HepG2 (cell line): ENCODE results near the gene FGF19. TPM values are rescaled to one million over a fixed set of nuclear protein-coding genes. Genes with fewer than 3 reads are reported as not detected.

Experiments
- ATAC-seq: fragments of 200-7000 bp; cut with Tn5 transposase; 3 replicates; pipeline ENCODE4 v1.9.1; 2020; ENCODE audit warnings: mild to moderate bottlenecking, moderate library complexity
- BruUV-seq: library from RNA; stranded (reverse); fragments of 400-500 nt; replicated peaks from 2 replicates; lab custom pipeline; 2021; lab: Mats Ljungman, UMichigan
- CTCF ChIA-PET: fragments of 300-600 bp; formaldehyde crosslinking; extraction: SDS; loops from one replicate; lab custom pipeline; 2021; ENCODE audit warnings: low total read pairs, inconsistent platforms, low intra/inter-chr PET ratio; lab: Yijun Ruan, JAX
- POLR2A ChIA-PET: fragments of 350-600 bp; sonication (Branson Sonifier 250); formaldehyde crosslinking; loops from one replicate; lab custom pipeline; 2020; ENCODE audit warnings: antibody characterized with exemption, inconsistent platforms; lab: Yijun Ruan, JAX
- DNase-seq: peaks from one replicate; pipeline ENCODE4 v3.0.0-alpha.2; 2015; ENCODE audit warnings: low spot score
- FAIRE-seq: peaks from 3 replicates; lab custom pipeline; 2011; peaks lifted over from hg19 to GRCh38; lab: Jason Lieb, UNC
- H2AFZ ChIP-seq: one replicate; pipeline ENCODE4 v1.6.1; 2011; ENCODE audit warnings: low read length, inconsistent platforms
- H3K27ac ChIP-seq: fragments of 300-600 bp; 3 replicates; pipeline ENCODE4 v1.8.0; 2011; ENCODE audit warnings: mixed run types, mild to moderate bottlenecking, mixed read lengths, low read length, inconsistent platforms; ENCODE audit not compliant: insufficient read depth; ENCODE audit errors: extremely low read length
- H3K27me3 ChIP-seq, 2 experiments: fragments of 200-600 bp in 1 of 2; 2 replicates in 1 of 2; 3 replicates in 1 of 2; pipeline versions ENCODE4 v1.6.0 to v1.8.0; 2011; ENCODE audit warnings: low read length in 2 of 2, mild to moderate bottlenecking in 2 of 2, moderate library complexity in 2 of 2, inconsistent platforms in 1 of 2; ENCODE audit not compliant: insufficient read depth in 2 of 2, control insufficient read depth in 1 of 2
- H3K36me3 ChIP-seq, 2 experiments: fragments of 200-600 bp in 1 of 2; replicated peaks in 1 of 2; 2 replicates in 1 of 2; 3 replicates in 1 of 2; pipeline versions ENCODE4 v1.5.1 to v1.8.0; 2011; ENCODE audit warnings: low read length in 2 of 2, inconsistent platforms in 1 of 2; ENCODE audit not compliant: insufficient read depth in 2 of 2, control insufficient read depth in 1 of 2
- H3K4me1 ChIP-seq: 2 replicates; pipeline ENCODE4 v1.5.1; 2012; ENCODE audit warnings: low read length, inconsistent platforms; ENCODE audit not compliant: insufficient read depth
- H3K4me2 ChIP-seq: 2 replicates; pipeline ENCODE4 v1.6.0; 2011; ENCODE audit warnings: low read depth, low read length, inconsistent platforms
- H3K4me3 ChIP-seq, 3 experiments: fragments of 200-600 bp in 1 of 3; sonication (generic), shearing (Covaris generic) in 1 of 3; replicated peaks in 1 of 3; 2 replicates each; pipeline ENCODE4 v1.5.1; 2011 to 2016; ENCODE audit warnings: low read length in 3 of 3, inconsistent platforms in 2 of 3, low read depth in 2 of 3, mild to moderate bottlenecking in 2 of 3, control low read depth in 1 of 3, mixed read lengths in 1 of 3; ENCODE audit not compliant: insufficient read depth in 1 of 3
- H3K79me2 ChIP-seq: one replicate; pipeline ENCODE4 v1.6.1; 2011; ENCODE audit warnings: low read length, inconsistent platforms; ENCODE audit not compliant: insufficient read depth
- H3K9ac ChIP-seq: 2 replicates; pipeline ENCODE4 v1.6.0; 2011; ENCODE audit warnings: mild to moderate bottlenecking, low read depth, low read length, inconsistent platforms; ENCODE audit not compliant: insufficient read depth
- H3K9me3 ChIP-seq: 2 replicates; pipeline ENCODE4 v1.5.1; 2012; ENCODE audit warnings: mild to moderate bottlenecking, low read length
- H4K20me1 ChIP-seq: 2 replicates; pipeline ENCODE4 v1.6.0; 2011; ENCODE audit warnings: inconsistent platforms, mild to moderate bottlenecking, low read length, moderate library complexity; ENCODE audit not compliant: insufficient read depth
- AGO2 ChIP-seq: fragments of 200-400 bp; formaldehyde crosslinking; optimal IDR thresholded peaks from 2 replicates; pipeline ENCODE3; 2017; ENCODE audit warnings: mild to moderate bottlenecking, low read depth, low read length, moderate library complexity
- AHR ChIP-seq: IDR thresholded peaks from 2 replicates; pipeline ENCODE4 v1.6.1; 2018; ENCODE audit warnings: missing genetic modification reagents, missing compliant biosample characterization
- CBX5 ChIP-seq: sonication (generic); formaldehyde crosslinking; IDR thresholded peaks from 2 replicates; pipeline ENCODE4 v1.4.0; 2020; ENCODE audit warnings: missing genetic modification reagents, borderline replicate concordance
- CSRNP2 ChIP-seq: sonication (generic); formaldehyde crosslinking; conservative IDR thresholded peaks from 2 replicates; pipeline ENCODE4 v1.8.0; 2022; ENCODE audit warnings: low read depth, missing genetic modification reagents
- GTF2F1 ChIP-seq: fragments of 150-350 bp; IDR thresholded peaks from 2 replicates; pipeline ENCODE4 v1.6.1; 2014; ENCODE audit warnings: low read length
- MTF2 ChIP-seq: sonication (generic); formaldehyde crosslinking; IDR thresholded peaks from 2 replicates; pipeline ENCODE4 v1.5.0; 2020; ENCODE audit warnings: missing genetic modification reagents, borderline replicate concordance
- NFE2L2 ChIP-seq: fragments of 150-350 bp; IDR thresholded peaks from 2 replicates; pipeline ENCODE4 v1.6.1; 2014; ENCODE audit warnings: low read length
- PRDM4 ChIP-seq: sonication (generic); formaldehyde crosslinking; IDR thresholded peaks from 2 replicates; pipeline ENCODE4 v1.9.0; 2021; ENCODE audit warnings: missing genetic modification reagents, borderline replicate concordance
- RAD51 ChIP-seq: fragments of 450-650 bp; IDR thresholded peaks from 2 replicates; pipeline ENCODE4 v1.6.1; 2016; ENCODE audit warnings: borderline replicate concordance
- REPIN1 ChIP-seq: sonication (generic); formaldehyde crosslinking; IDR thresholded peaks from 2 replicates; pipeline ENCODE4 v1.8.0; 2022; ENCODE audit warnings: missing genetic modification reagents, low read depth, mild to moderate bottlenecking, borderline replicate concordance
- TOE1 ChIP-seq: sonication (generic); formaldehyde crosslinking; IDR thresholded peaks from 2 replicates; pipeline ENCODE4 v1.4.0; 2020; ENCODE audit warnings: mild to moderate bottlenecking, missing genetic modification reagents
- WIZ ChIP-seq: sonication (generic); formaldehyde crosslinking; IDR thresholded peaks from 2 replicates; pipeline ENCODE4 v1.5.1; 2020; ENCODE audit warnings: mild to moderate bottlenecking, missing genetic modification reagents
- ZNF547 ChIP-seq: sonication (generic); formaldehyde crosslinking; IDR thresholded peaks from 2 replicates; pipeline ENCODE4 v1.5.1; 2020; ENCODE audit warnings: mild to moderate bottlenecking, missing genetic modification reagents
- ZNF577 ChIP-seq: sonication (generic); formaldehyde crosslinking; IDR thresholded peaks from 2 replicates; pipeline ENCODE4 v1.4.0; 2020; ENCODE audit warnings: mild to moderate bottlenecking, low read depth, missing genetic modification reagents, borderline replicate concordance
- ZNF619 ChIP-seq: sonication (generic); formaldehyde crosslinking; IDR thresholded peaks from 2 replicates; pipeline ENCODE4 v1.4.0; 2020; ENCODE audit warnings: mild to moderate bottlenecking, missing genetic modification reagents
- ZNF770 ChIP-seq: sonication (generic); formaldehyde crosslinking; IDR thresholded peaks from 2 replicates; pipeline ENCODE4 v1.5.0; 2020; ENCODE audit warnings: mild to moderate bottlenecking, missing genetic modification reagents
- WGBS: methylation state at CpG from one replicate; pipeline ENCODE4 v1.1.6; 2017; ENCODE audit warnings: low lambda C conversion rate; 5-methylcytosine and 5-hydroxymethylcytosine counted together
- in situ Hi-C: cut with HindIII; loops from 2 replicates; pipeline ENCODE4 v1.10.0; 2017; ENCODE audit warnings: low pct_unique_long_range_greater_than_20kb; ENCODE audit not compliant: extremely low pct_ligation_motif_present
- intact Hi-C: fragments of 100-400 bp; cut with micrococcal nuclease; formaldehyde crosslinking; loops from one replicate; pipeline ENCODE4 v1.10.0; 2022; ENCODE audit not compliant: unreplicated experiment
- polyA plus RNA-seq, 8 experiments: library from polyadenylated mRNA; depleted of rRNA in 3 of 8; stranded (reverse) in 7 of 8; unstranded in 1 of 8; fragments of >200 nt; fragmentation: Illumina TruSeq in 4 of 8; extraction: Trizol in 4 of 8; gene quantifications; 2 replicates each; pipeline versions ENCODE4 v1.2.1 to v1.2.3, GENCODE V29; 2011 to 2016; ENCODE audit warnings: low read depth in 4 of 8, missing spikeins in 1 of 8, mixed read lengths in 1 of 8; ENCODE audit not compliant: insufficient read depth in 1 of 8
- total RNA-seq, 5 experiments: library from RNA; depleted of rRNA; stranded (reverse); fragments of >200 nt; fragmentation: Illumina TruSeq; extraction: Trizol; gene quantifications; 2 replicates each; pipeline ENCODE4 v1.2.3, GENCODE V29; 2016; ENCODE audit warnings: low read depth in 1 of 5
- TF ChIP-seq, protein P1 (sequence below): IDR thresholded peaks from 2 replicates; pipeline ENCODE4 v1.6.1; 2016; ENCODE audit warnings: missing biosample characterization, missing genetic modification reagents, low read depth

The FGF19 gene
- total and polyA plus RNA-seq, 2 of the 13 experiments (the other 11 are each of a cell fraction or from before 2014, with no cell fraction given), result 0.07 TPM; not detected in 1

DNA sequence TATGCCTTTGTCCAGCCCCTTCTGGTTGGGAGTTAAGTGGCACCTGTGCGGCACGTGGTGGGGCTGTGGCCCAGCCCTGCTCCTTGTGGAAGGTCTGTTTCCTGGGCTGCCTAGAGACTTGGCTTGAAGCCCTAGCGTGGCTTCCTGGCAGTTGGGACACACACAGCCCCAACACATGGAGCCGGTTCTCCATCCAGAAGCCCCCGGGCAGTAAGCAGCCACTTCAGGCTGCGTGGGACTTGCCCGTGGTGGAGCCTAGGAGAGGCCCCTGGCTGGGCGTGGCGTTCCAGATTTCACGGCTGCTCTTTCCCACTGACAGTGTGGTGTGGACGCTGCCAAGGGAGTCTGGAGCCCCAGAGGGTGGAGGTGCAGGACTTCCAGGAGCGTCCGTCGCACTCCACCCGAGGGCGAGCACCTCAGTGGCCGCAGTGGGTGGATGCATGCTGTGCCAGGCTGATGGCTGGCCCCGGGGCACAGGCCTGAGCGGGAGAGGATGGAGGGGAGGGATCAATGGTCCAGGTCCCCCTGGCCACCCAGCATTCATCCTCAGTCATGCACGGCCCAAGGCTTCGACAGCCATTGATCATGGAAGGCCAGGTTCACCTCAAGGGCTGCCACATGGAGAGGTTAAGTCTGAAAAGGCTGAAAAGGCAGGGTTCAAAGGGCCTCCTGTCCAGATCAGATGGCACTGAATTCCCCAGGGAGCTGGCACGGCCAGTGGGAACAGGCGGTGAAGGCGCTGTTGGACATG lies 53.6 kb downstream of the FGF19 start:
- peaks cover 27 to 77% of the 10 kb centered on the region in 2 experiments for H3K36me3 ChIP-seq
- TF ChIP-seq CSRNP2 (CRISPR knock-in tag) (no peak), CBX5 (CRISPR knock-in tag) (no peak), REPIN1 (no peak), ZNF770 (CRISPR knock-in tag) (no peak), GTF2F1 (no peak), ZNF577 (no peak), RAD51 (no peak), WIZ (CRISPR knock-in tag) (no peak), ZNF619 (CRISPR knock-in tag) (no peak), MTF2 (CRISPR knock-in tag) (no peak), ZNF547 (CRISPR knock-in tag) (no peak), NFE2L2 (no peak), PRDM4 (CRISPR knock-in tag) (no peak), TOE1 (CRISPR knock-in tag) (no peak), AHR (no peak), AGO2 (peak; percentile 92)
- TF ChIP-seq, protein P1, sequence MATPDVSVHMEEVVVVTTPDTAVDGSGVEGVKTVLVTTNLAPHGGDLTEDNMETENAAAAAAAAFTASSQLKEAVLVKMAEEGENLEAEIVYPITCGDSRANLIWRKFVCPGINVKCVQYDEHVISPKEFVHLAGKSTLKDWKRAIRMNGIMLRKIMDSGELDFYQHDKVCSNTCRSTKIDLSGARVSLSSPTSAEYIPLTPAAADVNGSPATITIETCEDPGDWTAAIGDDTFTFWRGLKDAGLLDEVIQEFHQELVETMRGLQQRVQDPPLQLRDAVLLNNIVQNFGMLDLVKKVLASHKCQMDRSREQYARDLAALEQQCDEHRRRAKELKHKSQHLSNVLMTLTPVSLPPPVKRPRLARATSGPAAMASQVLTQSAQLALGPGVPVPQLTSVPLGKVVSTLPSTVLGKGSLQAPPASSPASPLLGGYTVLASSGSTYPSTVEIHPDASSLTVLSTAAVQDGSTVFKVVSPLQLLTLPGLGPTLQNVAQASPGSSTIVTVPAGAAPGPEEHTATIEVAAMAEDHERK (CRISPR knock-in tag), result no peak

More for the DNA sequence above, 53.6 kb downstream of the FGF19 start:
- Histone ChIP-seq H4K20me1 (peaks cover 26% of the 10 kb centered on the region), H3K4me1 (peaks cover 38% of the 10 kb centered on the region), H3K79me2 (peaks cover 14% of the 10 kb centered on the region), H3K4me2 (no peak overlapping the region), H3K9ac (no peak overlapping the region), H2AFZ (no peak overlapping the region), H3K9me3 (no peaks in the 10 kb centered on the region), H3K27me3 (no peaks in the 10 kb centered on the region), H3K27ac (no peak overlapping the region), H3K4me3 (no peak overlapping the region)
- in situ Hi-C loops (no loop called here), intact Hi-C loops (no loop called here)
- ATAC-seq (no peak), DNase-seq (no peak), FAIRE-seq (no peak)
- BruUV-seq, result no TSS peak
- POLR2A ChIA-PET, result interaction anchor here (1.7 to 1.8 kb wide), 2 partner anchors 8 to 18 kb away, joined by 6 to 10 read pairs; no protein-coding TSS in a partner anchor
- CTCF ChIA-PET, result no interaction called here
- WGBS, result 91% methylated on average over 7 of the region's 24 CpGs
